Measurements from ENCODE around the gene PRMT1. TPM values are rescaled to one million over a fixed set of nuclear protein-coding genes. Genes with fewer than 3 reads are reported as not detected.

The PRMT1 gene
- total RNA-seq, 1 experiment from 2014 or later = 342 TPM

DNA sequence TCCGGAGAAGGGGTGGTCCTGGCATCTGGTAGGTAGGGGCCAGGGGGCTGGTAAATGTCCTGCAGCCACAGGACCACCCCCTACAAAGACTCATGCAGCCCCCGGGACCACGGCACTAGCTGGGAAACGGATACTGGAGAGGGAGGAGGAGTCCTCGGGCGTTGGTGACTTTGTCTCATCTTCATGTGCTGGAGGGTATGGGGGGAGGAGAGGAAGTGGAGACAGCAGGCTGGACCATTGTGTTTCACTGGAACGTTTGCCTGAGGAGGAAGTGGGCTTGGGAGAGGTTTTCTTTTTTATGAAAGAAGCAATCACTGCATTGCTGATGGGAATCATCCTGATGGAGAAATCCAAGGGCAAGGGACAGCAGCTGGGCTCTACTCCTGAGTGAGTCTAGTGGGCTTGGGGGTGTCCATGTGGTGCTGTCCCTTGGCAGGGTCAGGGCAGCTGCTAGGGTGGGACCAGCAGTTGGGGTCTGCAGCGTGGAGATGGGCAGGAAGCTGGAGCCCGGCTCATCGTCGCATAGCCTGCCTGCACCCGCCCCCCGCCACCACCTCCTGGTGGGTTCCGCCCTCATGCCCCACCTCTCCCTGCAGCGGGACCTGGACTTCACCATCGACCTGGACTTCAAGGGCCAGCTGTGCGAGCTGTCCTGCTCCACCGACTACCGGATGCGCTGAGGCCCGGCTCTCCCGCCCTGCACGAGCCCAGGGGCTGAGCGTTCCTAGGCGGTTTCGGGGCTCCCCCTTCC, 10.7 kb downstream of the PRMT1 start:
- DNase-seq (ENCODE audit: low read depth) = no peak

DNA sequence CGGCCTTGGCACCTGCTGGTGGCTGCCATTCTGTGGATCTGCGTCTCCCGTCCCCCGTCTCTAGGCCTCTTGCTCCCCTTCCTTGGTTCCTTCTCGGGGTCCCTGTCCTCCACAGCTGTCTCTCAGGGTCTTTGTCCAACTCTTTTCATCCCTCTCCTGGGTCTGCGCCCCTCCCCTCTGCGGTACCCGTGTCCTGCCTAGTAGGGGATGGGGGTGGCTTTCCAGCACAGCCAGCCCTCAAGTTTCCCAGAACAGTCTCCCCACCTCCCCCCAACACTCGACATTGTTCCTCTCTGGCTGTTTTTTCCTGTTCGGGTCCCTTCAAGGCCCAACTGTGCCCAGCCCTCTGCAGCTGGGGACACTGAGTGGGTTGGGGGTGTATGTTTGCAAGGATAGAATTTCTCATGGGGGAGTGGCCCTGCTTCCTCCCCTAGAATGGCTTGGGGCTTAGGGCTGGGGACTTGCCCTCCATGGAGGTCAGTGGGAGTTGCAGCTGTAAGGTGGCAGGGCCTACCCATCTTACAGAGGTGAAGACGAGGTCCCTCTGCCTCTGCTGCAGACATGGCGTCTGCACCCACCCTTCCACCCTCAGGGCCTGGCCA, 11.6 kb downstream of the PRMT1 start:
- no peak for DNase-seq (ENCODE audit: low read depth)

DNA sequence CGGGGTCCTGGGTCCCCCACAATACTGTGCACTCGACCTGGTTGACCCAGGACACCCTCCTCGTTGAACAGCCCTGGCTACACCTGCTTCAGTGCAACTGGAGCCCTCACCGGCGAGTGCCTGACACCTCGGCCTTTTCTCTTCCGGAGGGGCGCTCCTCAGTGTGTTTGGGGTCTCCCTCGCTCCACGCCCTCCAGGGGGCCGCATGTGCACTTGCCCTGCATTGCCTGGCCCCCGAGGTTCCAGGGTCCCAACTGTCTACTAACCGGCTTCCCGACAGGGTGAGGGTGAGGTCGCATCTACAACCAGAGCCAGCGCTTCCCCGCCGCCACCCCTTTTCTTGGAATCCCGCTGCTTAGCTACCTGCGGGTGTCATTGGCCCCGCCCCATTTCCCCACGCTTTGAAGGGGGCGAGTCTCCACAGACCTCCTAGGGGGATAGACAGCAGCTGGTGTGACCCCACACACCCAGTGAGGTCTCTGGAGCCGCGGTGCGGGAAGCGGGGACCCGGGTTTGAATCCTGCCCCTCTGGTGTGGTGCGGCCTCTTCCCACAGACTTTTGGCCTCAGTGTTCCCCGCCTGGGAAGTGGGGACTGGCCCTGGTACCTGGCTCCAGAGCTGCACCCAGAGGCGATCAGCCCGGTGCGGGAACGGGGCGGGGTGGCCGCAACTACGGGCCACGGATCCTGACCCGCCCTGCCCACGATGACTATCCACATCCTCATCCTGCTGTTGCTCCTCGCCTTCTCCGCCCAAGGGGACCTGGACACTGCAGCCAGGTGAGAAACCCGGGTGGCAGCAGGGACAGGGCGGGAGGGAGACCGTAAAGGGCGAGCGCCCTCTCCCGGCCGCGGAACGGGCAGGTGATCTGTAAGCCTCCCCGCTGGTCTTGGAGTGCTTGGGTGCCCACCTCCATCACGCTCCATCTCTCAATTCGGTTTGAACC, 12.3 kb downstream of the PRMT1 start, which contains the start of gene ADM5:
ADM5 (plus strand) TSS at position 462 of the 946 bp plus-strand sequence; CDS start at position 706, 244 bp downstream.
- no peak for DNase-seq (ENCODE audit: low read depth)

DNA sequence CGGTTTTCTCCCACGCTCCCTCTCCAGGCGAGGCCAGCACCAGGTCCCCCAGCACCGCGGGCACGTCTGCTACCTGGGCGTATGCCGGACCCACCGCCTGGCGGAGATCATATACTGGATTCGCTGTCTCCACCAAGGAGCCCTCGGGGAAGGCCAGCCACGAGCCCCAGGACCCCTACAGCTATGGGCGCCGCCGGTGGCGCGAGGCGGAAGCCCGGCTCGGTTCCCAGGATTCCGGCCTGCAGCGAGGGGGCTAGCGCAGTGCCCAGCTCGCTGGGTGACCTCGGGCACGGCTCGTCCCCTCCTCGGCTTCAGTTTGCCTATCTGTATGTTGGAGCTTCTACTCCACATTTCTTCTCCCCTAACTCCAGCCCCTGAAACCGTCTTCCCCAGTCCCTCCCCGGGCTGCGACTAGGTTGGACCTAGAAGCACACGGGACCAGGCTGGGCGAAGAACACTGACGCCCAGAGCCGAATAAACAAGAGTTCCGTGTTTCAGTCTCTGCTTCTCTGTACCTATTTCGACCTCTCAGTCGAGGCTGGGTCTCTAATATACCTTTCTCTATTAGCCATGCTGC, 13.1 kb downstream of the PRMT1 start:
- DNase-seq (ENCODE audit: low read depth) = no peak

DNA sequence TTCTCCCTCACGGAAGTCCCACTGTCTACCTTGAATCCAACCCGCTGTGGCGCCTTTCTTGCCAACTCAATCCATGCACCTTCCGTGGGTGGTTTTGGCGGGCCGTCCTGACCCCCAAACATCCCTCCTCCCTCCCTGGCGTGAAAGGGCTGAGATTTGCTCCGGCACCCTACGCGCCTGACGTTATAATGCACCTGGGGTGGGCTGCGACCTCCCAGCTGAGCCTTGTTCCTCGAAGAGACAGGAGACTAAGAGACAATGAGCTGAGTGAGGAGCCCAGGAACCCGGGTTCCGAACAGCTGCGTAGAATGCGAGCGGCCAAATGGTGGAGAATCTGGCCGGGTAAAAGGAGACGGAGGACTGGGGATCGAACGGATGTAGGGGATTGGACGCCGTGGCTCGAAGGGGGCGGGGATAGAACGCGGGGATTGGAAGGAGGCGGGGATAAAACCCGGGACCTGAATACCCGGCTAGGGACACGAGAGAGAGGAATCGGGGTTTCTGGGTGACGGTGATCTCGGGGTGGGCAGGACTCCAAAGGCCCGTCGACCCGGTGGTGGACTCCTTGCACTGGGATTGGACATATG, 13.7 kb downstream of the PRMT1 start, which contains the start of gene CPT1C:
CPT1C (plus strand) TSS at position 461 of the 587 bp plus-strand sequence. CDS start 1,137 bp downstream, outside the sequence.
- peak; percentile 58 for DNase-seq (ENCODE audit: low read depth)

DNA sequence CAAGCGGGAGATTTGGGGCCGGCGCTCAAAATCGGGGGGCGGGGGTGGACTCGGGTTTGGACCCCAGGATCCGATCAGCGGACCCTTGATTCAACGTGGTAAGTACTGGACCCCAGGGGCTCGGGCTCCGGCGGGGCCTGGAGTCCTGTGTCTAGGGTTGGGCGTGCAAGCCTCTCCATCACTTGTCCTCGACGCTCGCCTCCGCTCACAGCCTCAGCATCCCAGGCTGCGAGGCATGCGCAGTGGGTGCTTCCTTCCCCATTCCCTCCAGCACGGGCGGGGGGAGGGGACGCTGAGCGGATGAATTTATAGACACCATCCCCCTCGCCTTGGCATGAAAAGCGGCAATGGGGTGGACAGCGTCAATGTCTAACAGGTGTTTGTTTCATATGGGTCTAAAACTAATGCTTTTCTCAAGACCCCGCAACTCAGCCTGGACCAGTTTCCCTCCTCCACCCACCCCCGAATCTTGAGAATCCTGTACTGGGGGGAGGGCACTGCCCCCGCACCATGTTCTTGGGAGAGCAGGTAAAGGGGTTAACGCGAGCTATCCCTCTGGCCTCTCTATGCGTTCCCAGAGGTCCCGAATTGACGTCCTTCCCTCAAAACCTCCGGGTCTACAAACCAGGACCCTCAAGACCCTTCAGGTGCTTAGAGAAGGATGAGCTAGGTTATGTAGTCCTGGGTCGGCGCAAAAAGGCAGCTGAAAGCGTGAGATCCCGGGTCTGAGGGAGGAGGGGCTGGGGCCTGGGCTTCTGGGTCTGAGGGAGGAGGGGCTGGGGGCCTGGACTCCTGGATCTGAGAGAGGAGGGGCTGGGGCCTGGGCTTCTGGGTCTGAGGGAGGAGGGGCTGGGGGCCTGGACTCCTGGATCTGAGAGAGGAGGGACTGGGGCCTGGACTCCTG, 14.4 kb downstream of the PRMT1 start:
- peak; percentile 45 for DNase-seq (ENCODE audit: low read depth)

DNA sequence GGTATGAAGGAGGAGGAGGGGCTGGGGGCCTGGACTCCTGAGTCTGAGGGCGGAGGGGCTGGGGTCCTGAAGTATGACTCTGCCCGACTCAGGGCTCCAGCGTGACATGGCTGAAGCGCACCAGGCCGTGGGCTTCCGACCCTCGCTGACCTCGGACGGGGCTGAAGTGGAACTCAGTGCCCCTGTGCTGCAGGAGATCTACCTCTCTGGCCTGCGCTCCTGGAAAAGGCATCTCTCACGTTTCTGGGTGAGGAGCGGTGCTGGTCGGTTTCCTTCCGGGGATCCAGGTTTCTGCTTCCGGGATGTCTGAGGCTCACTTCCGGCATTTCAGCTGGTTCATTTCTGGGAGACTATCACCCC, 15.1 kb downstream of the PRMT1 start:
- no peak for DNase-seq (ENCODE audit: low read depth)

DNA sequence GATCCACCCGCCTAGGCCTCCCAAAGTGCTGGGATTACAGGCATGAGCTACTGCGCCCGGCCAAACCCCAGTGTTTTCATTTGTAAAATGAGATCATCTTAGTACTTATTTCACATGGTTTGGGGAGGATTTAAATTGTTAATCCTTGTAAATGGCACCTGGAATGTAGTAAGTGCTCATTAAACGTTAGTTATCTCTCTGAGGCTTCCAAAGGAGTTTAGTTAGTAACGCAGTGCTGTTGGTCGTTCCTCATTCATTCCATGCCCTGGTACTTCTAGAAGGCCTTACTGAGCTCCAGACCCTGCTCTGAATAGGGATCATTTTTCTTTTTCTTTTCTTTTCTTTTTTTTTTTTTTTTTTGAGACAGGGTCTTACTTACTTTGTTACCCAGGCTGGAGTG, 19.0 kb downstream of the PRMT1 start:
- no peak for DNase-seq (ENCODE audit: low read depth)

DNA sequence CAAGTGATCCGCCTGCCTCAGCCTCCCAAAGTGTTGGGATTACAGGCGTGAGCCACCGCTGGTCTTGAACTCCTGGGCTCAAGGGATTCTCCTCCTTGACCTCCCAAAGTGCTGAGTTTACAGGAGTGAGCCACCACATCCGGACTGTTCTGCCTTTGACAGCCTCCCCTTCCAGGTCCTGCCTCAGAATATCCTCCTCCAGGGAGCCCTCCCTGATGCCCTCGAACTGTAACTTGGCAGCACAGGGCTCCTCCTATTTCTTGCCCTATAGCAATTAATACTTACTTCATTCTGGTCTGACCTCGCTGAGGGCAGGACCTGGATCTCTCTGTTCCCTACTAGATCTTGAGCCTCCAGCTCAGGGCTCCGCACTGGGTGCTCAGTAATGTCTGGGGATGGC, 19.8 kb downstream of the PRMT1 start:
- DNase-seq (ENCODE audit: low read depth) = no peak

DNA sequence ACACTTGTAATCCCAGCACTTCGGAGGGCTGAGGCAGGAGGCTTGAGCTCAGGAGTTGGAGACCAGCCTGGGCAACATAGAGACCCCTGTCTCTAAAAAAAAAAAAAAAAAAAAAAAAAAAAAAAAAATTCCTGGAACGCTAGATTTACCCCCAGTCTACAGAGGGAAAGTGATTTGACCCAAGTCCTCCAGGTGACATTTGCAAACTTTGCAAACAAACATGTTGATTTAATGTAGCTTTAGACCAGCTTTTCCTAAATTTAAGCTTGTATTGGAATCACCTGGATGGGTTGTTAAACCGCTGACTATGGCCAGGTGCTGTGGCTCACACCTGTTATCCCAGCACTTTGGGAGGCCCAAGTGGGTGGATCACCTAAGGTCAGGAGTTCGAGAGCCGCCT, 22.3 kb downstream of the PRMT1 start:
- DNase-seq (ENCODE audit: low read depth) = no peak

DNA sequence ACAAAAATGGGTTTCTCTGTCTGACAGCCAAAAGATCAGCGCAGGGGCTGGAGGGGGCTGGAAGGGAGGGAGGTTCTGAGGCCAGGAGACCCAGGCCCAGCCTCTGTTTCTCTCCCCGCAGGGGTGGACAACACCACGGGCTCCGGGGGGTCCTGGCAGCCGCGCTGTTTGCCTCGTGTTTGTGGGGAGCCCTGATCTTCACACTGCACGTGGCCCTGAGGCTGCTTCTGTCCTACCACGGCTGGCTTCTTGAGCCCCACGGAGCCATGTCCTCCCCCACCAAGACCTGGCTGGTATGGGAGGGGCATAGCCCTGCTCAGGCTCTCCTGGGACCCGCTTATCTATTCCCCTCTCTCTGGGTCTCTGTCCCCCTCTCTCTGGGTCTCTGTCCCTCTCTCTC, 23.5 kb downstream of the PRMT1 start:
- DNase-seq (ENCODE audit: low read depth) = no peak

DNA sequence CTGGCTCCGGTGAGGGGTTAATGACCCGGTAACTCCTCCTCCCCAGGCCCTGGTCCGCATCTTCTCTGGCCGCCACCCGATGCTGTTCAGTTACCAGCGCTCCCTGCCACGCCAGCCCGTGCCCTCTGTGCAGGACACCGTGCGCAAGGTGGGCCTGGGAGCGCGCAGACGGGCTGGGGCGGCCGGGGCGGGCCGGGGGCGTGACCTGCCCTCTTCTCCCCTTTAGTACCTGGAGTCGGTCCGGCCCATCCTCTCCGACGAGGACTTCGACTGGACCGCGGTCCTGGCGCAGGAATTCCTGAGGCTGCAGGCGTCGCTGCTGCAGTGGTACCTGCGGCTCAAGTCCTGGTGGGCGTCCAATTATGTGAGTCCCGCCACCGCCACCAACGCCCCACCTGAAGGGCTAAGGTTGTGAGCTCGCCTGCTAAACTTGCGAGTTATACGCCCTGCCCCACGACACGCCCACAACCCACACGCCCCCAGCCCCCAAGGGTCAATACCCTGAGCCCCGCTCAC, 24.3 kb downstream of the PRMT1 start:
- DNase-seq (ENCODE audit: low read depth) = no peak

DNA sequence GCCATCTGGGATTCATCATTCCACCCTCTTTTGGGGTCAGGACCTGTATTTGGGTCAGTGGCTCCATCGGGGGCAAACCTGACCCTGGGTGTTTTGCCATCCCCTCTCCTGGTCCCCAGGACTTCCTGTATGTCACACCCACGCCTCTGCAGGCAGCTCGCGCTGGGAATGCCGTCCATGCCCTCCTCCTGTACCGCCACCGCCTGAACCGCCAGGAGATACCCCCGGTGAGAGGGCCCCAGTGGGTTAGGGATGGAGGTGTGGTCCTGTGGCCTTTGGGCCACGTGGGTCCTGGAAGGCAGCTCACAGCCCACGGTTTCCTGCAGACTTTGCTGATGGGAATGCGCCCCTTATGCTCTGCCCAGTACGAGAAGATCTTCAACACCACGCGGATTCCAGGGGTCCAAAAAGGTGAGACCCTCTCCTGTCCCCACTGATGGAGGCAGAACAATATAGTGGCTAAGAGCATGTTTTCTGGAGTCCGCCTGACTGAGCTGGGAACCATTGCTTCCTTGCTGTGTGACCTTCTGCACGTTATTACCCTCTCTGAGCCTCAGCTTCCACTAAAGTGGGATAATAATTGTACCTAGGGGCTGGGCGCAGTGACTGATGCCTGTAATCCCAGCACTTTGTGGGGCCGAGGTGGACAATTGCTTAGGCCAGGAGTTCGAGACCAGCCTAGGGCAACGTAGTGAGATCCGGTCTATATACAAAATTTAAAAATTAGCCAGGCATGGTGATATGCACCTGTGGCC, 28.0 kb downstream of the PRMT1 start:
- no peak for DNase-seq (ENCODE audit: low read depth)

DNA sequence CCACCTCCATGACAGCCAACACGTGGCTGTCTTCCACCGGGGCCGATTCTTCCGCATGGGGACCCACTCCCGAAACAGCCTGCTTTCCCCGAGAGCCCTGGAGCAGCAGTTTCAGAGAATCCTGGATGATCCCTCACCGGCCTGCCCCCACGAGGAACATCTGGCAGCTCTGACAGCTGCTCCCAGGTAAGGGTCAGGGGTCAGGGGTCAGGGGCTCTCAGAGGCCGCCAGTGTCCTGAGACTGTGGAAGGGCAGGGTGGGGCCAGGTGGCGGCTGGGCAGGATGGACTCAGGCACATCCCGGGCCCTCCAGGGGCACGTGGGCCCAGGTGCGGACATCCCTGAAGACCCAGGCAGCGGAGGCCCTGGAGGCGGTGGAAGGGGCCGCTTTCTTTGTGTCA, 28.8 kb downstream of the PRMT1 start:
- no peak for DNase-seq (ENCODE audit: low read depth)

DNA sequence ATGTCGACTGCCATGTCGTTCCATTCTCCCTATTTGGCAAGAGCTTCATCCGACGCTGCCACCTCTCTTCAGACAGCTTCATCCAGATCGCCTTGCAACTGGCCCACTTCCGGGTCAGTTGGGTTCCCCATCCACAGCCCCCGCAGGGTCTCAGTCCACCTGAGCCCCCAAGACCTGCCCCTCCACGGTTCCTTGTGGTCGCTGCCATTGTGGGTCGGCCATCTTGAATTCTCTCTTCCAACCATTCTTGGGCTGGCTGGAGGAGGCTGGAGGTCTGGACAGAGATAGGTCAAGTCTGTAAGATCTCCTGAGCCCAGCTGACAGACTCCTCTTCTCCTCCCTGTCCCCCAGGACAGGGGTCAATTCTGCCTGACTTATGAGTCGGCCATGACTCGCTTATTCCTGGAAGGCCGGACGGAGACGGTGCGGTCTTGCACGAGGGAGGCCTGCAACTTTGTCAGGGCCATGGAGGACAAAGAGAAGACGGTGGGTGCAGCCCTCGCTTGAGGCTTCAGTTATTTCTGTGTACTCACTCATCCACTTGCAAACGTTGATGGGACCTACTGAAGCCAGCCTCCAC, 33.4 kb downstream of the PRMT1 start:
- peak; percentile 86 for DNase-seq (ENCODE audit: low read depth)

DNA sequence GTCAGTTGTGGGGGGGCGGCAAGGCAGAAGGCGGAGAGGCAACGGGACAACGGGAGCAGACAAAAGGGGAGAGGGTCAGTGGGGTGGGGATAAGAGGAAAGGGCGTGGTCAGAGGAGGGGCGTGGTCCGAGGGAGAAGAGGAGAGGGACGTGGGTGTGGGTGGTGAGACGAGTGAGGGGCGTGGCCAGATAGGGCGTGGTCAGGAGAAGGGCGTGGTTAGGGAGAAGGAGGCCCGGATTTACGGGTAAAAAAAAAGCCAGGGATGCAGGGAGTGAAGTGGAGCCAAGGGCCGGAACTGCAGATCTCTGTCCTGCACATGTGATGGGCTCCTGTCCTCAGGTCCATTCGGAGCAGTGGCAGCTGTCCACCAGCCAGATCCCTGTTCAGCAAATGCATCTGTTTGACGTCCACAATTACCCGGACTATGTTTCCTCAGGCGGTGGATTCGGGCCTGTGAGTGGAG, 35.4 kb downstream of the PRMT1 start:
- DNase-seq (ENCODE audit: low read depth) = peak; percentile 56

DNA sequence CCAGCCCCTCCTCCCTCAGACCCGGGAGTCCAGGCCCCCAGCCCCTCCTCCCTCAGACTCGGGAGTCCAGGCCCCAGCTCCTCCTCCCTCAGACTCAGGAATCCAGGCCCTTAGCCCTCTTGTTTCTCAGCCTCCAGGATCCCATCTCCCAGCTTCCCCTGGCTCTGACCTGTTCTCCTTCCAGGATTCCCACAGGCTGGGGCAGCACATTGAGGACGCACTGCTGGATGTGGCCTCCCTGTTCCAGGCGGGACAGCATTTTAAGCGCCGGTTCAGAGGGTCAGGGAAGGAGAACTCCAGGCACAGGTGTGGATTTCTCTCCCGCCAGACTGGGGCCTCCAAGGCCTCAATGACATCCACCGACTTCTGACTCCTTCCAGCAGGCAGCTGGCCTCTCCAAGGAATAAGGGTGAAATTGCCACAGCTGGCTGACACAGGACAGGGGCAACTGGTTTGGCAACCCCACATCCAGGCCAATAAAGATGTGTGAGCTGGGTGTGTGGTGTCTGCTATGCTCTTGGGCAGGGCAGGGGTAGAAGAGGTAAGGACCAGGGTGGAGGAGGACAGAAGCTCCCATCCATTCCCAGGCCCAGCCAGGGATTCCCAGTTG, 36.3 kb downstream of the PRMT1 start:
- DNase-seq (ENCODE audit: low read depth) = no peak

DNA sequence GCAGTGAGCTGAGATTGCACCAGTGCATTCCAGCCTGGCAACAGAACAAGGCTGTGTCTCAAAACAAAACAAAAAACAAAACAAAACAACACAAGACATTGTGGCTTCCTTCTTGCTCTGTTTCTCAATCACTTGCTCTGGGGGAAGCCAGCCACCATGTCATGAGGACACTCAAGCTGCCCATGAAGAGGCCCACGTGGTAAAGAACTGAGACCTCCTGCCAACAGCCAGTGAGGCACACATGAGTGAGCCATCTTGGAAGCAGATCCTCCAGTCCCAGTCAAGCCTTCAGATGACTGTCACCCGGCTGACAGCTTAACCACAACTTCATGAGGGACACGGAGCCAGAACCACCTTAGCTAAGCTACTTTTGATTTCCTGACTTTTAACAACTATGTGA, 39.1 kb downstream of the PRMT1 start:
- DNase-seq (ENCODE audit: low read depth) = no peak
